Keratinocyte (primary cell): ENCODE measurements around the gene IFI27. TPM values are rescaled to one million over a fixed set of nuclear protein-coding genes. Genes with fewer than 3 reads are reported as not detected.

Source experiments
- DNase-seq: peaks from one replicate; pipeline ENCODE4 v3.0.0-alpha.2; 2011; ENCODE audit warnings: low read depth, missing footprints, low spot score
- FAIRE-seq: peaks from 2 replicates; lab custom pipeline; 2011; peaks lifted over from hg19 to GRCh38; lab: Jason Lieb, UNC
- H2AFZ ChIP-seq: 2 replicates; pipeline ENCODE4 v1.6.0; 2012; ENCODE audit warnings: low read length, control low read depth, inconsistent platforms; ENCODE audit not compliant: control insufficient read depth
- H3K27ac ChIP-seq: 2 replicates; pipeline ENCODE4 v1.5.1; 2011; ENCODE audit warnings: low read length; ENCODE audit not compliant: control insufficient read depth, insufficient read depth
- H3K27me3 ChIP-seq: 3 replicates; pipeline ENCODE4 v1.6.0; 2011; ENCODE audit warnings: low read length; ENCODE audit not compliant: control insufficient read depth, insufficient read depth; ENCODE audit errors: extremely low read depth
- H3K36me3 ChIP-seq, 2 experiments: 2 replicates in 1 of 2; 3 replicates in 1 of 2; pipeline ENCODE4 v1.5.1; 2011; ENCODE audit warnings: low read length in 2 of 2, mild to moderate bottlenecking in 1 of 2; ENCODE audit not compliant: control insufficient read depth in 2 of 2, insufficient read depth in 2 of 2; ENCODE audit errors: extremely low read depth in 1 of 2
- H3K4me1 ChIP-seq: 3 replicates; pipeline ENCODE4 v1.5.1; 2011; ENCODE audit warnings: low read length; ENCODE audit not compliant: control insufficient read depth, insufficient read depth; ENCODE audit errors: extremely low read depth
- H3K4me2 ChIP-seq: 3 replicates; pipeline ENCODE4 v1.6.0; 2011; ENCODE audit warnings: low read depth, low read length; ENCODE audit not compliant: control insufficient read depth, insufficient read depth; ENCODE audit errors: extremely low read depth
- H3K4me3 ChIP-seq, 3 experiments: fragments of 200-600 bp in 1 of 3; sonication (generic) in 1 of 3; 2 replicates in 2 of 3; 3 replicates in 1 of 3; pipeline ENCODE4 v1.5.1; 2011 to 2016; ENCODE audit warnings: low read length in 3 of 3, mild to moderate bottlenecking in 3 of 3, control low read depth in 2 of 3, inconsistent platforms in 1 of 3, low read depth in 1 of 3, mixed read lengths in 1 of 3, mixed run types in 1 of 3, moderate library complexity in 1 of 3; ENCODE audit not compliant: control insufficient read depth in 2 of 3, insufficient read depth in 2 of 3; ENCODE audit errors: extremely low read depth in 1 of 3
- H3K79me2 ChIP-seq: 2 replicates; pipeline ENCODE4 v1.6.0; 2012; ENCODE audit warnings: low read length; ENCODE audit not compliant: control insufficient read depth, insufficient read depth
- H3K9ac ChIP-seq: 3 replicates; pipeline ENCODE4 v1.6.0; 2011; ENCODE audit warnings: low read length; ENCODE audit not compliant: control insufficient read depth, insufficient read depth; ENCODE audit errors: extremely low read depth
- H3K9me1 ChIP-seq: 3 replicates; pipeline ENCODE4 v1.6.0; 2011; ENCODE audit warnings: low read length; ENCODE audit not compliant: control insufficient read depth, insufficient read depth; ENCODE audit errors: extremely low read depth
- H3K9me3 ChIP-seq: 2 replicates; pipeline ENCODE4 v1.5.1; 2012; ENCODE audit warnings: low read depth, low read length; ENCODE audit not compliant: control insufficient read depth
- H4K20me1 ChIP-seq: 3 replicates; pipeline ENCODE4 v1.6.0; 2011; ENCODE audit warnings: low read length; ENCODE audit not compliant: control insufficient read depth, insufficient read depth; ENCODE audit errors: extremely low read depth
- CTCF ChIP-seq, 3 experiments: IDR thresholded peaks in 1 of 3; conservative IDR thresholded peaks in 1 of 3; optimal IDR thresholded peaks in 1 of 3; 2 replicates in 2 of 3; 3 replicates in 1 of 3; pipeline versions ENCODE3 to v1.5.1; 2011; ENCODE audit warnings: low read length in 3 of 3, mild to moderate bottlenecking in 3 of 3, moderate library complexity in 2 of 3, control low read depth in 1 of 3, inconsistent platforms in 1 of 3; ENCODE audit not compliant: insufficient read depth in 2 of 3; ENCODE audit errors: extremely low read depth in 1 of 3
- EZH2 ChIP-seq: IDR thresholded peaks from one replicate; pipeline ENCODE4 v1.6.1; 2012; ENCODE audit warnings: inconsistent platforms, mild to moderate bottlenecking, low read length, moderate library complexity
- dilution Hi-C: fragments of 300-500 bp; cut with MboI; formaldehyde crosslinking; loops from one replicate; pipeline ENCODE4 v1.7.0; 2020; ENCODE audit warnings: low sequenced_read_pairs; ENCODE audit not compliant: extremely low pct_ligation_motif_present
- polyA plus RNA-seq, 5 experiments: library from polyadenylated mRNA; depleted of rRNA in 3 of 5; stranded (reverse) in 3 of 5; stranded (forward) in 1 of 5; unstranded in 1 of 5; fragments of >200 nt; gene quantifications; 1 replicate in 1 of 5; 2 replicates in 3 of 5; 3 replicates in 1 of 5; pipeline versions ENCODE4 v1.2.1 to v1.2.3, GENCODE V29; 2011 to 2012; ENCODE audit warnings: missing spikeins in 2 of 5, low read depth in 1 of 5, low replicate concordance in 1 of 5

Gene IFI27
- polyA plus RNA-seq, 1 donor (not counting 4 experiments of a cell fraction or from before 2014, with no cell fraction given), result 1,132 TPM

DNA sequence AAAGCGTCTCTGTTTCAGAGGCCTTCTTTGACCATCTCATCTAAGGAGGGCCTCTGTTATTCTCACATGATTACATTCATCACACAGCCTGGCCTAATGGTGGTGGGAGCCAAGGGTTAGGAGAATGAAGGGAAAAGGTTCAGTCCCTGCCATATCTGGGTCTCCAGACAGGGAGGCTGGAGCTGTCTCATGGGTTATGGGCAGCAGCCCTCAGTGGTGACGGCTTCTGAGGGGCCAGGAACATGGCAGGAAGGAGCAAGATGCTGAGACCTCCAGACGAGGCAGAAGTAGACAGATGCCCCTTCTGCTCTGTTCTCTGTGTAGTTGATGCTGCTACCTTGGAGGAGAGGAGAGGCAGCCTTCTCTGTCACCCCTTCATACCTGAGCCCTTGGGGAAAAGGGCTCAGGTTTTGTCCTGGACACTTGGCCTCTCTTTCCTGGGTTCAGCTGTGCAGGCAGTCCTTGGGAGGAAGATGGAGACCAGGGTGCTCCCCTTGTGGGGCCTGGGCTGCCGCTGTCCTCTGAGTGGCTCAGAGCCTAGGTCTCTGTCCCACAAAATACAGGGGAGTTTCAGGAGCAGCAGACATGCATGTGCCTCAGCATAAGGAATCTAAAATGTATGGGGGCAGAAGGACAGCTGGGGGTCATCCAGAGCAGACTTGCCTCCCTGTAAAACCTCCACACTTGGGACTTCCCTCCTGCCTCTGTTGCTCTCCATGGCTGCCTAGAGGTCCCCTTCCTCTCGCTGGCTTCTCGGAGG, 15.3 kb downstream of the IFI27 start:
- H3K9me3 ChIP-seq, result no peaks in the 10 kb centered on the region
- peaks cover 0 to 12% of the 10 kb centered on the region in 2 experiments for H3K36me3 ChIP-seq
- H3K4me2 ChIP-seq, result no peak overlapping the region
- FAIRE-seq, result no peak
- no peak overlapping the region for H2AFZ ChIP-seq
- H3K9me1 ChIP-seq, result no peaks in the 10 kb centered on the region
- H3K9ac ChIP-seq, result no peak overlapping the region
- dilution Hi-C loops, result no loop called here
- no peak overlapping the region for H3K27ac ChIP-seq
- no peaks in the 10 kb centered on the region for H3K27me3 ChIP-seq
- no peak for TF ChIP-seq CTCF (optimal IDR thresholded peaks at IDR 0.05 in 1 of 3, IDR thresholded peaks at IDR 0.05 in 1 of 3, conservative IDR thresholded peaks at IDR 0.05 in 1 of 3; ENCODE audit: extremely low read depth in 1 of 3, insufficient read depth in 2 of 3, low read length in 3 of 3)
- TF ChIP-seq EZH2, result no peak
- DNase-seq, result no peak
- H3K4me3 ChIP-seq, result no peak overlapping the region
- H3K79me2 ChIP-seq, result no peaks in the 10 kb centered on the region
- H4K20me1 ChIP-seq, result no peaks in the 10 kb centered on the region
- H3K4me1 ChIP-seq, result peaks cover 16% of the 10 kb centered on the region

- no peaks in the 10 kb centered on the region for H4K20me1 ChIP-seq
- H3K27ac ChIP-seq, result no peak overlapping the region
- H3K9me3 ChIP-seq, result no peaks in the 10 kb centered on the region
- no peaks in the 10 kb centered on the region for H3K79me2 ChIP-seq
- peaks cover 0 to 12% of the 10 kb centered on the region in 2 experiments for H3K36me3 ChIP-seq
- H3K4me1 ChIP-seq, result peaks cover 16% of the 10 kb centered on the region
- no peak for FAIRE-seq
- dilution Hi-C loops, result no loop called here
- no peak for DNase-seq
- H3K9me1 ChIP-seq, result no peaks in the 10 kb centered on the region
- no peak overlapping the region for H3K9ac ChIP-seq
- no peak for TF ChIP-seq EZH2
- TF ChIP-seq CTCF (optimal IDR thresholded peaks at IDR 0.05 in 1 of 3, IDR thresholded peaks at IDR 0.05 in 1 of 3, conservative IDR thresholded peaks at IDR 0.05 in 1 of 3; ENCODE audit: extremely low read depth in 1 of 3, insufficient read depth in 2 of 3, low read length in 3 of 3), result no peak
- no peak overlapping the region for H2AFZ ChIP-seq
- no peaks in the 10 kb centered on the region for H3K27me3 ChIP-seq
- H3K4me2 ChIP-seq, result no peak overlapping the region
- H3K4me3 ChIP-seq, result no peak overlapping the region
These were observed 15.8 kb downstream of the IFI27 start for GRCh38 chr14:94126419-94126677.
